ENCODE data around the gene VDAC2.
"Not testable (repeated sequence)": the region's sequence is repeated elsewhere in the genome, so short reads cannot be mapped to it uniquely, and the experiment has no call there.

The VDAC2 gene

GRCh38 chr10:75210282-75211006 lies at the start of gene VDAC2:
TSS of gene VDAC2 (plus strand) at chr10:75210796. CDS start at chr10:75211159, 363 bp downstream.
- DNase-seq (ENCODE audit: low read depth in 2 of 2): peak; percentile 87 to 94

DNA sequence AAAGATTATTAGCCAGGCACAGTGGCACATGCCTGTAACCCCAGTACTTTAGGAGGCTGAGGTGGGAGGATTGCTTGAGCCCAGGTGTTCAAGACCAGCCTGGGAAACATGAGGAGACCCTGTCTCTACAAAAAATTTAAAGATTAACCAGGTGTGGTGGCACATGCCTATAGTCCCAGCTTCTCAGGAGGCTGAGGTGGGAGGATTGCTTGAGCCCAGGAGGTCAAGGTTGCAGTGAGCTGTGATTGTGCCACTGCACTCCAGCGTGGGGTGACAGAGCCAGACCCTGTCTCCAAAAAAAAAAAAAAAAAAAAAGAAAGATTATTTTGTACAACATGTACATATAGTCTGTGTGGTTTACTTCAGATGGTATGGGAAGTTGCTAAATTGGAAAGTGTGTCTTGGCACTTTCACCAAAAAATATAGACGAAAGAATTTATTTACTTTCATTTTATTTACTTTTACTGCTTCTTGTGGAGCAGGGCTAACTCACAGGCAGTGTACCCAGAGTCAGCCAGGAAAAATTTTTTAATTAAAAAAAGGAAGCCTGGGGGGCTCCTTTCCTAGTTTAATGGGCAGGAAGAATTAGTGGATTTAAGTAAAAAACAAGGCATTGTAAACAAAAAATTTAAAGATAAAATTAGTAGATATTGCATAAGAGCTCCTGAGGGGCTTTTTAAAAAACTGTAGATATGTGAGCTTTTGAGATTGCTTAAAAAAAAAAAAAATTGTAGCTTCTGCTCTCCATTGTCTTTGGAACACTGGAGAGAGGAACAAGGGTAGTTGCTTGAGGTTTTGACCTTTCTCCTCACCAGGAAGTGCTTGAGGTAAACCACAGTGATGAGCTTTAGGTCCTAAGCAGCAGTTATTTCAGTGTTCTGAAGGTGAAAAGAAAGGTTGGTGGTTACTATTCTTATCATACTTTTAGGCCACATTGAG lies 44.6 kb upstream of the VDAC2 start:
- DNase-seq (ENCODE audit: low read depth in 2 of 2): no peak

DNA sequence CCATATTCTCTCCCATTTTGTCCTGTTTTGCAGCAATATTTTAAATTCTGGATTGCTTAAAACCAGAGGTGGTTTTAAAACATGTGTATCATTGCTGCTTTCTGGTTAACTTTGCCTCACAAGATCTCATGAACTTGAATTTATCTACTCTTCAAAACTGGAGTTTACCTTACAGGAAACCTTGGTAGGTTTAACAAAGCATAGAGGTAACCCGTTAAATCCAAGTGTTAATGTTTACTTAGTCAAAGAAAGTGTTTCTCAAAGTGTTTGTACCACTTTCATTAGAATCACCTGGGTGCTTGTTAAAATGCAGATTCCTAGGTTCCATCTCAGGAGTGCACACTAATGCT lies 44.0 kb upstream of the VDAC2 start:
- no peak for DNase-seq (ENCODE audit: low read depth in 2 of 2)

GRCh38 chr10:75168275-75168674 lies 42.3 kb upstream of the VDAC2 start:
- no peak for DNase-seq (ENCODE audit: low read depth in 2 of 2)

DNA sequence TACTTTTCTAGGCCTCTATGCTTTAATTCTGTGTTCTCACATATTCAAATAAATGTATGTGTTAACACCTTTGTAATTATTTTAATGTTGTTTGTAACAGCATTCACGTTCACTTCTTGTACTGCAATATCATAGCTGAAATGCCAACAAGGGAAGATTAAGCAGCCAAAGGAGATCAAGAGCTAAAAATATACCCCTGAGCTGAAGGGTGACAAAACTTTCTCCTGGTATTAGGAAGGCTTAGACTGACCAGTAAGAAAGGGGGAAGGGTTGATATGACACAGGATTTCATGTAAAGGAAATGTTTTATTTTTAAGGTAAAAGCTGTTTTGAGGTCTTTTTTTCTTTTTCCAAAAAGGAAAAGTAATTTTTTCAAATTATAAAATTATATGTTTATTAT lies 40.4 kb upstream of the VDAC2 start:
- no peak for DNase-seq (ENCODE audit: low read depth in 2 of 2)

- no peak for DNase-seq (ENCODE audit: low read depth in 2 of 2)
These were observed 35.5 kb upstream of the VDAC2 start for GRCh38 chr10:75175046-75175445.

- no peak for DNase-seq (ENCODE audit: low read depth in 2 of 2)
These were observed 34.5 kb upstream of the VDAC2 start for GRCh38 chr10:75176046-75176445.

GRCh38 chr10:75176736-75177135 lies 33.9 kb upstream of the VDAC2 start:
- DNase-seq (ENCODE audit: low read depth in 2 of 2): no peak

DNA sequence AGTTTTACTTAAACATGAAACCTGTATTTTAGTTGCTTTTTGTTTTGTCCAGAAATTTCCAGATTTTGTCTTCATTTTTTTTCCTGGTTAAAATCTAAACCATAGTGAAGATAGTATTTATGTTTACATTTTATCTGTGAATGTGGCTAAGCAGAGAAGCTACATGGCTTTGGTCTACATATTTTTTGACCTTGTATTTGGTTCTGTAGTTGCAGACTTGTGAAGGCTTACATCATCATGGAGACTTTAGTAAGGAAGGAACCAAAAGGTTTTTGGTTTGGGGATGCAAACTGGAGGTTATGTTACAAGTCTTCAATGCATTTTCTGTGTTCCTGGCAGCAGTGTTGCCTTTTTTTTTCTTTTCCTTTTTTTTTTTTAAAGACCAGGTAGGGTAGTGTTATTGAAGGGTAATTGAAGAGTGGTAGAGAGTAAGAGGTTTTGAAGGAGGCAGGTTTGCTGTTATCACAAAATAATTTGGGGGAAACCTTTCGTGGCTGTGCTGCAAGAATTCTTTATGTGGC lies 30.9 kb upstream of the VDAC2 start:
- DNase-seq (ENCODE audit: low read depth in 2 of 2): no peak

DNA sequence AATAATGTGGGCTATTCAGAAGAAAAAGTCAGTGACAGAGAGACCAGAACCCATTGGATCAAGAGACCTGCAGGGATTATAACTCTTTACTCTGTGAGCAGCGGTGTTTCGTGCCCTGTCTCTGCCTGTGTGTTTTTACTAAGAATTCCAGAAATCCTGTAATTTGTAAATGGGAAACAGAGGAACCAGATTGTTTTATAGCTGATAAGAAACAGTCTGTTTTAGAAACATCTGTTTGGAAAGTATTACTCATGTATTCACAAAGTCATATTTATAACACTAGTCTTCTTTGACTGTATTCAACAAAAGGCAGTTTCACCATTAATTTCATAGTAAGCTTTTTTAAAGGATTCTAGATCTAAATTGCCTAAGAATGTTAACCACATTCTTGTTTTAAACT lies 30.0 kb upstream of the VDAC2 start:
- DNase-seq (ENCODE audit: low read depth in 2 of 2): no peak

- DNase-seq (ENCODE audit: low read depth in 2 of 2): no peak
These were observed 29.5 kb upstream of the VDAC2 start for GRCh38 chr10:75181073-75181472.

DNA sequence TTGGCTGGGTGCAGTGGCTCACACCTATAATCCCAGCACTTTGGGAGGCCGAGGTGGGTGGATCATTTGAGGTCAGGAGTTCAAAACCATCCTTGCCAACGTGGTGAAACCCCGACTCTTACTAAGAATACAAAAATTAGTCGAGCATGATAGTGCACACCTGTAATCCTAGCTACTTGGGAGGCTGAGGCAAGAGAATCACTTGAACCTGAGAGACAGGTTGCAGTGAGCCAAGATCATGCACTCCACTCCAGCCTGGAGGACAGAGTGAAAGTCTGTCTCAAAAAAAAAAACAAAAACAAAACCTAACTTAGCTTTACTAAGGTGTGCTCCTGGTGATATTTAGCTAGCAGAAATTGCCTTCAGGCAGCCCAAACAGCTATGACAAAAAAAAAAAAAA lies 24.3 kb upstream of the VDAC2 start:
- no peak for DNase-seq (ENCODE audit: low read depth in 2 of 2)

DNA sequence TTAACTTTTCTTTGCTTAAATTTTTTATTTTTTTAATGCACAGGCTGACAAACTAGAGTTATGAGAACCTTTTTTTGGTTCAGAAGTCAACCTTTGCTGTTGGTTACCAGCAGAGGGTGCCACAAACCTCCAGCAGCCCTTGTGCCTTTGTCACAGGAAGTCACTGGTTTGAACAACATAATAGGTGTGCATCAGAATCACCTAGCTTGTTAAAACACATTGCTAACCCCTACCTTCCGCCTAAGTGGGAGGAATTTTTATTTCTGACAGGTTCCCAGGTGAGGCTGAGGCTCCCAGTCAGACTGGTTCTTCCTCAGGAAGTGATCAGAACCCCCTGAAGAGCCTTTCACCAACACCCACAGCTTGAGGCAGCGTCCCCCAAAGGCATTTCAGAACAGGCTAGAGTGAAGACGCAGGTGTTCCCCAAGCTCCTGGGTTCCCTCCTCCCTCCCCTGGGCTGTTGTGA lies 22.6 kb upstream of the VDAC2 start:
- DNase-seq (ENCODE audit: low read depth in 2 of 2): peak; percentile 31 to 57

- not testable (repeated sequence) for DNase-seq (ENCODE audit: low read depth in 2 of 2)
These were observed 22.1 kb upstream of the VDAC2 start for GRCh38 chr10:75188522-75188921.

GRCh38 chr10:75189266-75190096 lies 21.1 kb upstream of the VDAC2 start:
- DNase-seq (ENCODE audit: low read depth in 2 of 2): no peak

DNA sequence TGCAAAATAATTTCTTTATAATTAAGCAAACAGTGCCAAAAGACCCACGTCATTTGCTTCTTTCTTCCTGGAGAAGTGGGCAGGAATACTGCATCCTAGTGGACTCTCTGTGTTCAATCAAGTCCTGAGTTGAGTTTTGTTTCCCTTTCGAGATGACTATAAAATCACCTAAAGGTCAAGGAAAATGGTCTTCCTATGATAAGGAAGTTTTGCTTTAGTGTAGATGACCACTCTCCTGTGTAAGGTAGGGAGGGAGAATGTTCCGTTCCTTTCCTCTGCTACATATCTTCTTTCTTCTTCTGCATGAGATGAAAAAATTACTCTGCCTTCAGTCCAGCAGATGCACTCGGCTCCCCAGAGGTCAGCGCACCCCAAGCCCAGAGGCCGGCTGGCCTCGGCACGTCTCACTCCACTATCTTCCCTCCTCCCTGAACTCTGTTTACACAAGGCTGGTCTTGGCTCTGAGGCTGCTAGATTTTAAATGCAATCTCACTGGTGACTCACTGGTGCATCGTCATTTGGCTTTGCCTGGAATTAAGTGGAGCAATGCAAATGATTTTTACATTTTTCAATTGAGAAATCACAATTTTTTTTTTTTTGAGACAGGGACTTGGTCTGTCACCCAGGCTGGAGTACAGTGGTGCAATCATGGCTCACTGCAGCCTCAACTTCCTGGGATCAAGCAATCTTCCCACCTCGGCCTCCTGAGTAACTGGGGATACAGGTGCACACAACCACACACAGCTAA lies 18.6 kb upstream of the VDAC2 start:
- no peak for DNase-seq (ENCODE audit: low read depth in 2 of 2)

GRCh38 chr10:75194625-75195024 lies 16.0 kb upstream of the VDAC2 start:
- DNase-seq (ENCODE audit: low read depth in 2 of 2): not testable (repeated sequence)

DNA sequence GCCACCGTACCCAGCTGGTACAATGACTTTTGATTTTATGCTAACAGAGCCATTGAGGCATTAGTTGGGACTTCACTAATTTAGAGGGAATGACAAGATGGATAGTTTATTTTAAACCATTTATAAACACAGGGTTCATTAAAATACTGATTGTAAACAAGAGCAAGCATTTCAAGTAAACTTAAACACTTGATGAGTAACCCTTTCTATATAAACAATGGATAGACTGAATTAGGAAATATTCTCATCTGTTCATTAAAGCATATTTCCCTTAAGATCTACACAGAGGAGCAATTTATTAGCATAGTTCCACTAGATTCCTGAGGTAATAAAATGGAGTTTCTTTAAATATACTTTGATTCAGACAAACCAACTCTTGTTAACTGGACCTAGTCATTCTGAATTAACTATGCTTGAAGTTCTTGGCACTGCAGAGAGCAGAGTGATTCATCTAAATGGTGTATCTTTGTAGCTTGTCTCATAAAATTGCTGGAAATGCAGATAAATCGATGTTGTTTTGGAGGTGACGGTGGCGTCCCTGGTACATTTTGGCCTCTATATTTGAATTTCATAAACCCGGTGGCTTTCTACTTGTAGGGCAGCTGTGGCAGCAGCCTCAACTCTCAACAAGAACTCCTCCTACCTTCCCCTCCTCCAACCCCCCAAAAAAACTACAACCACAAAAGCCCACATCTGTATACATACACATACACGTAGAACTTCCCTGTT lies 15.4 kb upstream of the VDAC2 start:
- DNase-seq (ENCODE audit: low read depth in 2 of 2): no peak

GRCh38 chr10:75197066-75197465 lies 13.5 kb upstream of the VDAC2 start:
- no peak for DNase-seq (ENCODE audit: low read depth in 2 of 2)

GRCh38 chr10:75197906-75198305 lies 12.7 kb upstream of the VDAC2 start:
- DNase-seq (ENCODE audit: low read depth in 2 of 2): no peak
